HUDEP-2 (cell line): ENCODE results near the gene LGALS9.
"Not testable (repeated sequence)": the region's sequence is repeated elsewhere in the genome, so short reads cannot be mapped to it uniquely, and the experiment has no call there.

Experiments used
- DNase-seq, 76 experiments: peaks; one replicate each; lab custom pipeline; 2025; ENCODE audit not compliant: unreplicated experiment in 76 of 76; lab: John Stamatoyannopoulos, UW

Gene LGALS9

GRCh38 chr17:27670791-27671590 is 40.0 kb downstream of the LGALS9 start:
- DNase-seq, result no peak

GRCh38 chr17:27671591-27671910 is 40.6 kb downstream of the LGALS9 start:
- DNase-seq, result no peak

- DNase-seq, result not testable (repeated sequence)
Measured at GRCh38 chr17:27671977-27672480, 41.0 kb downstream of the LGALS9 start.

GRCh38 chr17:27674335-27674734 is 43.3 kb downstream of the LGALS9 start:
- DNase-seq, result no peak

GRCh38 chr17:27677191-27677590 is 46.2 kb downstream of the LGALS9 start:
- no peak for DNase-seq

- DNase-seq, result not testable (repeated sequence)
Measured at GRCh38 chr17:27686322-27686721, 55.3 kb downstream of the LGALS9 start.

GRCh38 chr17:27690882-27691281 is 59.9 kb downstream of the LGALS9 start:
- no peak for DNase-seq

- not testable (repeated sequence) for DNase-seq
Measured at GRCh38 chr17:27695254-27695814, 64.3 kb downstream of the LGALS9 start.
